H1 (cell line): ENCODE data around the gene GTF2H1. TPM values are rescaled to one million over a fixed set of nuclear protein-coding genes. Genes with fewer than 3 reads are reported as not detected.

Experiments used
- CTCF ChIA-PET: fragments of 300-600 bp; sonication (Branson Sonifier 250); formaldehyde crosslinking; loops from one replicate; lab custom pipeline; 2021; ENCODE audit not compliant: partially characterized antibody; lab: Charles Lee
- POLR2A ChIA-PET: fragments of 300-600 bp; sonication (Branson Sonifier 250); formaldehyde crosslinking; loops from one replicate; lab custom pipeline; 2021; ENCODE audit warnings: inconsistent platforms; ENCODE audit not compliant: partially characterized antibody; lab: Charles Lee
- DNase-seq, 2 experiments: peaks; one replicate each; pipeline versions ENCODE4 v3.0.0 to v3.0.0-alpha.2; 2010 to 2022; ENCODE audit warnings: low spot score in 2 of 2, low read depth in 1 of 2, mixed read lengths in 1 of 2
- FAIRE-seq: peaks from 2 replicates; lab custom pipeline; 2011; peaks lifted over from hg19 to GRCh38; lab: Jason Lieb, UNC
- H2AFZ ChIP-seq: 2 replicates; pipeline ENCODE4 v1.8.1; 2012; ENCODE audit warnings: low read length, inconsistent platforms
- H2AK5ac ChIP-seq: 2 replicates; pipeline ENCODE4 v1.6.1; 2013; ENCODE audit warnings: low read depth, low read length
- H2BK120ac ChIP-seq: replicated peaks from 2 replicates; pipeline ENCODE3; 2013; ENCODE audit warnings: low read depth, low read length, inconsistent platforms
- H2BK12ac ChIP-seq: 2 replicates; pipeline ENCODE4 v1.6.1; 2013; ENCODE audit warnings: low read depth, low read length
- H2BK15ac ChIP-seq: 2 replicates; pipeline ENCODE4 v1.6.1; 2013; ENCODE audit warnings: low read length
- H2BK20ac ChIP-seq: 2 replicates; pipeline ENCODE4 v1.6.1; 2013; ENCODE audit warnings: low read length
- H2BK5ac ChIP-seq: 2 replicates; pipeline ENCODE4 v1.6.1; 2013; ENCODE audit warnings: low read depth, low read length
- H3K14ac ChIP-seq: 2 replicates; pipeline ENCODE4 v1.6.1; 2013; ENCODE audit warnings: inconsistent platforms; ENCODE audit not compliant: insufficient read length
- H3K18ac ChIP-seq: 2 replicates; pipeline ENCODE4 v1.6.1; 2013; ENCODE audit warnings: low read length; ENCODE audit errors: extremely low read depth
- H3K23ac ChIP-seq: 2 replicates; pipeline ENCODE4 v1.6.1; 2013; ENCODE audit warnings: inconsistent platforms; ENCODE audit not compliant: insufficient read length
- H3K23me2 ChIP-seq: 2 replicates; pipeline ENCODE4 v1.6.1; 2013; ENCODE audit warnings: low read depth, low read length
- H3K27ac ChIP-seq: 2 replicates; pipeline ENCODE4 v1.6.1; 2011; ENCODE audit warnings: low read depth, low read length, inconsistent platforms
- H3K27me3 ChIP-seq, 4 experiments: replicated peaks in 1 of 4; 1 replicate in 1 of 4; 2 replicates in 3 of 4; pipeline versions ENCODE4 v1.6.1 to v1.8.1; 2011 to 2013; ENCODE audit warnings: low read length in 3 of 4, mild to moderate bottlenecking in 3 of 4, inconsistent platforms in 2 of 4, mixed read lengths in 2 of 4, moderate library complexity in 1 of 4; ENCODE audit not compliant: control insufficient read depth in 3 of 4, insufficient read depth in 3 of 4; ENCODE audit errors: extremely low read depth in 1 of 4
- H3K36me3 ChIP-seq, 4 experiments: 2 replicates each; pipeline versions ENCODE4 v1.6.1 to v1.8.1; 2011 to 2013; ENCODE audit warnings: mild to moderate bottlenecking in 4 of 4, low read length in 3 of 4, moderate library complexity in 2 of 4, control low read depth in 1 of 4, inconsistent platforms in 1 of 4; ENCODE audit not compliant: insufficient read depth in 4 of 4, control insufficient read depth in 2 of 4
- H3K4ac ChIP-seq: replicated peaks from 2 replicates; pipeline ENCODE3; 2013; ENCODE audit warnings: low read length, low read depth, mixed read lengths, inconsistent platforms; ENCODE audit not compliant: insufficient read length
- H3K4me1 ChIP-seq, 4 experiments: replicated peaks in 1 of 4; 1 replicate in 1 of 4; 2 replicates in 3 of 4; pipeline versions ENCODE4 v1.6.1 to v1.8.1; 2011 to 2013; ENCODE audit warnings: low read length in 3 of 4, inconsistent platforms in 2 of 4, mixed read lengths in 1 of 4; ENCODE audit not compliant: insufficient read depth in 4 of 4, control insufficient read depth in 3 of 4
- H3K4me2 ChIP-seq, 2 experiments: 2 replicates each; pipeline versions ENCODE4 v1.6.1 to v1.8.1; 2011 to 2013; ENCODE audit warnings: low read depth in 2 of 2, low read length in 2 of 2, control low read depth in 1 of 2, inconsistent platforms in 1 of 2, mild to moderate bottlenecking in 1 of 2; ENCODE audit not compliant: insufficient read depth in 1 of 2
- H3K4me3 ChIP-seq, 4 experiments: fragments of 200-600, 300-600 bp in 1 of 4; sonication (generic), shearing (Covaris generic), sonication (Bioruptor Twin) in 1 of 4; 2 replicates each; pipeline versions ENCODE4 v1.5.1 to v1.8.1; 2011 to 2016; ENCODE audit warnings: low read length in 4 of 4, low read depth in 3 of 4, control low read depth in 2 of 4, inconsistent platforms in 2 of 4, mild to moderate bottlenecking in 2 of 4, mixed read lengths in 1 of 4, moderate library complexity in 1 of 4; ENCODE audit not compliant: insufficient read depth in 2 of 4; ENCODE audit errors: extremely low read depth in 1 of 4
- H3K56ac ChIP-seq: replicated peaks from 2 replicates; pipeline ENCODE3; 2013; ENCODE audit warnings: low read depth, mild to moderate bottlenecking, mixed read lengths, low read length, inconsistent platforms; ENCODE audit not compliant: insufficient read length
- H3K79me1 ChIP-seq: 2 replicates; pipeline ENCODE4 v1.6.1; 2013; ENCODE audit warnings: low read depth, low read length, control low read depth
- H3K79me2 ChIP-seq, 2 experiments: 2 replicates each; pipeline versions ENCODE4 v1.6.1 to v1.8.1; 2012 to 2013; ENCODE audit warnings: low read length in 2 of 2, mild to moderate bottlenecking in 2 of 2, inconsistent platforms in 1 of 2; ENCODE audit not compliant: insufficient read depth in 2 of 2, control insufficient read depth in 1 of 2
- H3K9ac ChIP-seq, 4 experiments: replicated peaks in 1 of 4; 1 replicate in 1 of 4; 2 replicates in 3 of 4; pipeline versions ENCODE4 v1.6.1 to v1.8.1; 2011 to 2013; ENCODE audit warnings: low read depth in 3 of 4, low read length in 3 of 4, control low read depth in 2 of 4, mild to moderate bottlenecking in 2 of 4, moderate library complexity in 2 of 4, inconsistent platforms in 1 of 4; ENCODE audit errors: extremely low read depth in 1 of 4
- H3K9me3 ChIP-seq, 2 experiments: 2 replicates each; pipeline versions ENCODE4 v1.6.1 to v1.8.1; 2012 to 2013; ENCODE audit warnings: mild to moderate bottlenecking in 2 of 2, moderate library complexity in 2 of 2, control low read depth in 1 of 2, inconsistent platforms in 1 of 2, low read depth in 1 of 2, low read length in 1 of 2, mixed read lengths in 1 of 2; ENCODE audit not compliant: insufficient read depth in 2 of 2
- H4K20me1 ChIP-seq, 2 experiments: replicated peaks in 1 of 2; 2 replicates each; pipeline versions ENCODE3 to v1.8.1; 2011 to 2013; ENCODE audit warnings: inconsistent platforms in 2 of 2, low read length in 2 of 2, mild to moderate bottlenecking in 1 of 2; ENCODE audit not compliant: insufficient read depth in 2 of 2, control insufficient read depth in 1 of 2
- H4K5ac ChIP-seq: 2 replicates; pipeline ENCODE4 v1.6.1; 2013; ENCODE audit warnings: low read length, low read depth, mixed read lengths, inconsistent platforms; ENCODE audit not compliant: insufficient read length
- H4K8ac ChIP-seq: 2 replicates; pipeline ENCODE4 v1.8.0; 2013; ENCODE audit warnings: mild to moderate bottlenecking, moderate library complexity, low read length, inconsistent platforms; ENCODE audit not compliant: insufficient read depth; ENCODE audit errors: extremely low read depth
- H4K91ac ChIP-seq: replicated peaks from 2 replicates; pipeline ENCODE3; 2013; ENCODE audit warnings: low read length, mixed read lengths, inconsistent platforms; ENCODE audit not compliant: insufficient read length
- CHD1 ChIP-seq: IDR thresholded peaks from 2 replicates; pipeline ENCODE4 v1.6.1; 2012; ENCODE audit warnings: low read depth, low read length, improper control_type of control experiment
- EP300 ChIP-seq, 2 experiments: IDR thresholded peaks; 1 replicate in 1 of 2; 2 replicates in 1 of 2; pipeline ENCODE4 v1.6.1; 2011 to 2012; ENCODE audit warnings: low read depth in 2 of 2, low read length in 2 of 2, mild to moderate bottlenecking in 2 of 2, borderline replicate concordance in 1 of 2, inconsistent platforms in 1 of 2, moderate library complexity in 1 of 2
- POLR2A ChIP-seq, 2 experiments: IDR thresholded peaks; 1 replicate in 1 of 2; 2 replicates in 1 of 2; pipeline ENCODE4 v1.6.1; 2011; ENCODE audit warnings: low read depth in 2 of 2, low read length in 2 of 2, mild to moderate bottlenecking in 2 of 2; ENCODE audit errors: control extremely low read depth in 1 of 2
- POU5F1 ChIP-seq: IDR thresholded peaks from 2 replicates; pipeline ENCODE4 v1.6.1; 2011; ENCODE audit warnings: low read depth, mild to moderate bottlenecking, low read length, moderate library complexity
- RBBP5 ChIP-seq: IDR thresholded peaks from 2 replicates; pipeline ENCODE4 v1.7.1; 2012; ENCODE audit warnings: low read depth, mild to moderate bottlenecking, inconsistent platforms, low read length, moderate library complexity, borderline replicate concordance
- RFX5 ChIP-seq: IDR thresholded peaks from 2 replicates; pipeline ENCODE4 v1.6.1; 2011; ENCODE audit warnings: low read depth, low read length, improper control_type of control experiment, borderline replicate concordance
- SIX5 ChIP-seq: IDR thresholded peaks from 2 replicates; pipeline ENCODE4 v1.6.1; 2011; ENCODE audit warnings: mild to moderate bottlenecking, low read depth, low read length
- ZNF274 ChIP-seq: IDR thresholded peaks from 2 replicates; pipeline ENCODE4 v1.7.0; 2012; ENCODE audit warnings: low read length, borderline replicate concordance; ENCODE audit errors: extremely low read depth
- WGBS, 2 experiments: shearing (Covaris generic) in 1 of 2; methylation state at CpG; one replicate each; pipeline versions ENCODE4 v1.1.6 to v1.1.7; 2013 to 2015; ENCODE audit warnings: low lambda C conversion rate in 2 of 2, mixed read lengths in 2 of 2, inconsistent platforms in 1 of 2, low coverage in 1 of 2, missing lambda C conversion rate in 1 of 2; ENCODE audit not compliant: insufficient replicate concordance in 2 of 2, insufficient coverage in 1 of 2, insufficient read length in 1 of 2; ENCODE audit errors: extremely low coverage in 1 of 2, missing lambda C conversion rate in 1 of 2; 5-methylcytosine and 5-hydroxymethylcytosine counted together
- polyA plus RNA-seq, 7 experiments: library from polyadenylated mRNA; depleted of rRNA in 3 of 7; stranded (reverse) in 5 of 7; unstranded in 2 of 7; fragments of >200 nt in 5 of 7; fragments of 200-250 nt in 2 of 7; gene quantifications; 1 replicate in 5 of 7; 2 replicates in 1 of 7; 4 replicates in 1 of 7; pipeline versions ENCODE4 v1.2.1 to v1.2.3, GENCODE V29; 2011 to 2013; ENCODE audit warnings: missing spikeins in 2 of 7, mixed read lengths in 2 of 7
- total RNA-seq: library from RNA; stranded (reverse); fragmentation: NEBNext Ultra II Directional; extraction: Animal tissue kit (Norgen Biotek cat#: 25700); gene quantifications from 2 replicates; pipeline ENCODE4 v1.2.1, GENCODE V29; 2021

Gene GTF2H1
- total and polyA plus RNA-seq, 2 of the 8 experiments (the other 6 are each of a cell fraction or from before 2014, with no cell fraction given): 9.1 to 26.3 TPM

DNA sequence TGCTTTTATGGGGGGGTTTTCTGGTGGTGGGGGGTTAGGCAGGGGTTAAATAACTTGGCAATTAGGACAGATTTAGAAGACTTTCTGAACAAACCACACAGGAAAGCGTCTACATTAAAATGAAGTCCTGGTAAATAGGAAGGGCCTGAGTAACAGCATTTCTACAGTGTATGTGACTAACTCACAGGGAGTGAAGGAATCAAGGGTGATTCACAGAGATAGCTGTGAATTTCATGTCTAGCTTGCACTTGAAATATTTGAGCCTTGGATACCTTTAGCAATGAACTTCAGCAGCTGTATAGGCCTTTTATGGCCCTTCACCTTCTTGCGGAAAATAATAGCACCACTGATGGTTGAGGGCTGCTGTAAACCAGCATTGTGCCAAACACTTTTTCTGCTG is 45.9 kb downstream of the GTF2H1 start:
- no peak overlapping the region for H3K27ac ChIP-seq

More for the DNA sequence above, 45.9 kb downstream of the GTF2H1 start:
- Histone ChIP-seq H2AFZ (no peak overlapping the region), H3K9me3 (no peaks in the 10 kb centered on the region), H3K23me2 (no peaks in the 10 kb centered on the region), H3K23ac (no peak overlapping the region), H3K9ac (no peak overlapping the region), H2BK15ac (no peak overlapping the region), H3K79me1 (no peaks in the 10 kb centered on the region), H4K20me1 (no peaks in the 10 kb centered on the region), H3K4me3 (no peak overlapping the region), H3K14ac (no peak overlapping the region), H4K91ac (no peak overlapping the region), H3K4ac (no peak overlapping the region), H3K18ac (no peak overlapping the region), H2BK5ac (no peak overlapping the region), H2BK120ac (no peak overlapping the region), H2BK20ac (no peak overlapping the region), H3K56ac (no peak overlapping the region), H3K27me3 (no peaks in the 10 kb centered on the region)
- FAIRE-seq: no peak
- WGBS, 2 experiments: 91% methylated on average over 2 of the region's 2 CpGs; no CpG with 5 or more reads in 1 of the 2 experiments
- no peak for TF ChIP-seq RBBP5
- TF ChIP-seq ZNF274: no peak
- TF ChIP-seq POLR2A (IDR thresholded peaks at IDR 0.05; ENCODE audit: control extremely low read depth in 1 of 2, low read depth in 2 of 2, low read length in 2 of 2): no peak
- TF ChIP-seq SIX5: no peak
- no peak for TF ChIP-seq EP300 (IDR thresholded peaks at IDR 0.05; ENCODE audit: borderline replicate concordance in 1 of 2, low read depth in 2 of 2, low read length in 2 of 2)
- TF ChIP-seq RFX5: no peak
- TF ChIP-seq POU5F1: no peak
- TF ChIP-seq CHD1: no peak
- TF ChIP-seq, all 59 proteins: peak for 0
- CTCF ChIA-PET: no interaction called here
- Histone ChIP-seq H3K4me2 (no peak overlapping the region), H3K79me2 (no peaks in the 10 kb centered on the region), H4K8ac (no peak overlapping the region), H4K5ac (no peak overlapping the region), H3K4me1 (no peaks in the 10 kb centered on the region), H2AK5ac (no peak overlapping the region), H3K36me3 (peaks cover 10 to 40% (median 14%) of the 10 kb centered on the region in 4 experiments), H2BK12ac (no peak overlapping the region)
- POLR2A ChIA-PET: interaction anchor here (0.9 kb wide), 1 partner anchor 298 kb away, joined by 4 read pairs; no protein-coding TSS in a partner anchor
- no peak for DNase-seq
